GM19035 (cell line): ENCODE data around the gene ZC3H12C.
"Not testable (repeated sequence)": the region's sequence is repeated elsewhere in the genome, so short reads cannot be mapped to it uniquely, and the experiment has no call there.

Source experiments
- ATAC-seq: cut with Tn5 transposase; IDR thresholded peaks from one replicate; pipeline ENCODE4 v1.9.1; 2021; ENCODE audit not compliant: unreplicated experiment

ZC3H12C gene

DNA sequence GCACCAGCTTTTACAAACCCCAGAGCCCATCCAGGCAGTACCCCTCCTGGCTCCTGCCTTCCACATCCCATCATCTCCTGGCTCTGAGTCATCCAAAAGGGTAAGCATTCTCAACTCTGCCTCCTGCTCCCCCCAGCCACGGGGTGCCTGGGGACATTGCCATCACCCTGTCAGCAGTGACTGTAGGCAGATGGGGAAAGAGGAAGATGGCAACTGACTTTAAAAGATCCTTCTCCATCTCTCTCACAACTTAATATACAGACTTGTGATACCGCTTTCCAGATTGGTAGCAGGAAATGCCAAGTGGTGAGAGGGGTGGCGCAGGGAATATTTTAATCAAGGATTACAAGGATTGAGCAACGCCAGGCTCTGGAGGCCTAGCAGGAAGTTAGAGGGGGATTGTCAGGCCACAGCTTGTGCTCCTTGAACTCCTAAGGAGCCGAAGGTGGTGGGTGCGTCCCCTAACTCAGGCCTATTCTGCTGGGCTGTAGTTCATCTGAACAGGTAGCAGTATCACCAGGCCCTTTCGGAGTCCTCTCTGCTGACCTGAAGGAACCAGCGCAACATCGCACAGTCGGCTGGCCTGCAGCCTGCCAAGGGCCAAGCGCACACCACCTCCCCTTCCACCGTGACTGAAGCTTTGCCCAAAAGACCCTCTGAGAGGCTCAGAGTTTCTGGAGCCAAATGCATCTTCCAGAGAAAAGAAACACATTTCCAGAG, 83.3 kb downstream of the ZC3H12C start:
- no peak for ATAC-seq

DNA sequence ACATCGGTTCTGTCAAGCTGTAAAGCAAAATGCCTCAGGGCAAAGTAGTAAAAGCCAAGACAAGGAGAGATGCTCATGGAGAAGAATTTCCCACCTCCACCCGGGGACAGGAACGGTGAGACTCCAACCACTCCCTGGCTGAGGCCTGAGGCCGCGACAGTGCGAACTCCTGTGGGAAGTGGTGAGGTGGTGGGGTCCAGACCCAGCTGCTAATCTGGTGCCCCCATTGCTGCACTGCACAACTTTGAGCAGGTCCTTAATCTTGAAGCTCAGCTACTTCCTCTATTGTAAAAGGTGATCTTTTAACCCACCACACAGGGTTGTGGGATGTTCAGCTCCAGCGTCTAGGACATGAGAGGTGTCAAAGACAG, 83.9 kb downstream of the ZC3H12C start:
- ATAC-seq = no peak

DNA sequence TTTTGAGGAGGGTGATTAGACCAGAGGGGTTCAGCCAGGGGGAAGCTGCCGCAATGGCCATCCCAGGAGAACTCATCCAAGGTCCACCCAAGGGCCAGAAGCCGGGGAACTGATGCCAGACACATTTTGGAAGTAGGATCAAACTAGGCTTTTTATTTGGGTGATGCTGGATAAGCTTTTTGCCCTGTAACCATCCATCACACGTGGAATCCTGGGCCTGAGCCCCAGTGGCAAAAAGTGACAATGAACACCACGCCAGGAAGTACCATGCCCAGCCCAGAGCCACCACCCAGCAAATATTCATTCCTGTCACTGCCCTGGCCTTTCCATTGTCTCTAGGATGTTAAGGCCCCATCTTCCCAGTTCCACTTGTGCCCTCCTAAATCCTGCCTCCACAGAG, 85.9 kb downstream of the ZC3H12C start:
- no peak for ATAC-seq

DNA sequence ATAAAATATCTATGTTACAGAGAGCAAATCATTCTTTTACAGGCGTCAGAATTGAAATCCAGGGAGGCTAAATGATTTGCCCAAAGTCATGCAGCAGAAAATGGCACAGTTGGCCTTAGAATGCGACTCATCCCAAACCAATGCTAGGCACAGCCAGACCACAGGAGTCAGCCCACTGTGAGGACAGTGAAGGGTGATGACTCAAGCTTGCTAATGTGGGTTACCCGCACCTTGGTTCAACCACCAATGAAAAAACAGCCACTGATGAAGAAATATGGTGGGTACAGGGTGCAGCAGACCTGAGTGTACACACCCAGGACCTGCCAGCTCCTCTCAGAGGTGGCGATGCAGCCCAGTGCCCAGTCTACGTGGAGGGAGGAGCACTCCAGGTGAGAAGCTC, 89.7 kb downstream of the ZC3H12C start:
- no peak for ATAC-seq

DNA sequence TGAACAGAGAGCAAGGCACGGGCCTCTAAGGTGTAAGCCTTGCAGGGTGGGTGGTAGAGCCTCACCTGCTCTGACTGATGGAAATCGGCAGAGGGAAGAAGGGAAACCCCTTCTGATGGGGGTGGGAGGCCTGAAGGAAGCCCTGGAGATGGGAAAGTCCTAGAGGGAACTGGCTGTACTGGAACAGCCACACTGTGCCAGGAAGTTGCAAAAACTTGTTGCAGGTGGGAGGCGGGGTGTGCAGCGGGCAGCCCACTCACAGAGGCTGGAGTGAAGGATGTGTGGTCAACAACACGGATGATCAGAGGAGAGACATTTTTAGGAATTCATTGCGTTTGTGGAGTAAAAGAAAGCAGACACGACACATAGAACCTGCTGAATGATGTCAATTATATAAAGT, 91.3 kb downstream of the ZC3H12C start:
- no peak for ATAC-seq

DNA sequence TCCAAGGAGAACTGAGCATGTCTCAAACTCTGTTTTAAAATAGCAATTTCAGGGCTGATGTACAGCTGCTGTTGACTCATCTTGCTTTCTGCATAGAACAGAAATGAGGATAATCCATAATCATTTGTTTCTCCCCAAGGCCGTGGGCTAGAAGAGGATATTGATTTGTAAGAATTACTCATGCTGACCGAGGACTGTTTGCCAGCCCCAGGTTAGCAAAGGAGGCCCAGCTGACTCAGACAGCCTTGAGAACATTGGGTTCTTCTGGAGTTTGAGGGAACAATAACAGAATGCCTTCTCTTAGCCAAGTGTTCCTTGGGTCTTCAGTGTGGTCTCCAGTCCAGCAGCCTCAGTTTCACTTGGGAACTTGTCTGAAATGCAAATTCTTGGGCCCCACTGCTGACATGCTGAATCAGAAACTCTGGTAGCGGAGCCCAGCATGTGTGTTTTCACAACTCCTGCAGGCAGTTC, 92.0 kb downstream of the ZC3H12C start:
- ATAC-seq = no peak

DNA sequence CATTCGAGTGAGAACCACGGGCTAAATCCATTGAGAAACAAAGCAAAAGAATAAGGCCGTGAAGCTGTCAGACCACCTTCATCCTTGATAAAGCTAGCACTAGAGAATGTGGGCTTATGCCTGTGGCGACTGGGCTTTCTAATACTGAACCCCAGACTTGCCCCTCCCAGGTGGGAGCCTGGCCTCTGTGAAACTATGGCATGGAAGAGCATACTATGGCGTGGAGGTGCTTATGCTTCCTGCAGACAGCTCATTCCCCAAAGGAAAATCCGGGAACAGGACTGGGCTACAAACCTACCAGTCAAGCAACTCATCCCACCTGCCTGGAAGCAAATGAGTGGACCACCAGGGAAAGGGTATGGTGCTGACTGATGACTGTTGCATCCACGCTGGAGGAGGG, 92.4 kb downstream of the ZC3H12C start:
- ATAC-seq = no peak

DNA sequence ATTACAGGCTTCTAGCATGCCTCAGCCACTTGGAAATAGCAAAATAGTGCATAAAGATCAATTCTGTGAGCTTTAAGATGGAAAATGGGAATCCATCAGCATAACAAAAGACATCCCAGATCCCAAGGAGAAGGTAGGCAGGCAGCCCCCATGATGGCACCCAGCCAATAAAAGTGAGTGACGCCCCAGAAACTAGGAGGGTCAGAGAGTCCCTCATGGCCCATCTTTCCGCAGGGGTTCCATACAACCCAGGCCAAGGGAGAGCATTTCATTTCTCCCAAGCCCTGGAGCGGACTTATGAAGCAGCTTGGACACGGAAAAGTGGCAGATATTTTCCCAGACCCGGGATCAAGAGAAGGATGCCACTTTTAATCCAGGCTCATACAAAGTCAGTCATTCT, 93.3 kb downstream of the ZC3H12C start:
- ATAC-seq = no peak

DNA sequence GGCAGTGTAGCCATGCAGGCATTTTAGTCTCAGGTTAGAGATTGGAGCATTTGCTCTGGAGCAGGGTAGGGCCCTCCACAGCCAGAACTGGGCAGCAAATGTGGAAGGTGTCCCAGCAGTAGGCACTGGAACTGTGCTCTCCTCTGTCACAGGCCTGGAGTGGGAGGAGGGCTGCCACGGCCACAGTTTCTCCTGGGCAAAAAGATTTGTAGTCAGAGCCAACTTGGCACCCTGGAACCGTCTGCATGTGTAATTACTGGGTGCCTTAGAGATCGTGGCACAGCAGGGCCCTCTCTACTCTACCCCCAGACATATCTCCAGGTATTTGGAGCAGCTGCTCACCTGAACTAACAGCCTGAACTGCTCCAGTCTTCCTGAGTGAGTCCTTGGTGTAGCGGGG, 93.7 kb downstream of the ZC3H12C start:
- ATAC-seq = no peak

DNA sequence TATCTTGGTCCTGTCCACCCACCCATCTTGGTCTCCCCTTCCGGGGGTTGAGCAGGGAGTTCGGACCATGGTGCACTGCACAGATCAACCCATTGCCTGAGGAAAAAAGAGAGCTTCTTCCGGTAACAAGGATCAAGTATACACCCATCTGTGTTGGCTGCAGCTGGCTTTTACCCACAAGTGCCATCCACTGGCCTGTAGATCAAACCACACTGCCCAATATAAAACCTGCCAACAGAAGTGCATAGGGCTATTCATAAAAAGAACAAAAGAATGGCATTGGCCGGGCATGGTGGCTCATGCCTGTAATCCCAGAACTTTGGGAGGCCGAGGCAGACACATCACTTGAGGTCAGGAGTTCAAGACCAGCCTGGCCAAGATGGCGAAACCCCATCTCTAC, 94.5 kb downstream of the ZC3H12C start:
- no peak for ATAC-seq

DNA sequence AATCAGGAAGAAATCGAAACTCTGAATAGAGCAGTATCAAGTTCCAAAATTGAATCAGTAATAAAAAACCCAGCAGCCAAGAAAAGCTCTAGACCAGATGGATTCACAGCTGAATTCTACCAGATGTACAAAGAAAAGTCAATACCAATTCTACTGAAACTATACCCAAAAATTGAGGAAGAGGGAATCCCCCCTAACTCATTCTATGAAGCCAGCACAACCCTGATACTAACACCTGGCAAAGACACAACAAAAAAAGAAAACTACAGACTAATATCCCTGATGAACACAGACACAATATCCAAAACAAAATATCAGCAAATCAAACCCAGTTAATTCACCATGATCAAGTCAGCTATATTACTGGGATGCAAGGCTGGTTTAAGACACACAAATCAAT, 97.7 kb downstream of the ZC3H12C start:
- ATAC-seq = no peak

DNA sequence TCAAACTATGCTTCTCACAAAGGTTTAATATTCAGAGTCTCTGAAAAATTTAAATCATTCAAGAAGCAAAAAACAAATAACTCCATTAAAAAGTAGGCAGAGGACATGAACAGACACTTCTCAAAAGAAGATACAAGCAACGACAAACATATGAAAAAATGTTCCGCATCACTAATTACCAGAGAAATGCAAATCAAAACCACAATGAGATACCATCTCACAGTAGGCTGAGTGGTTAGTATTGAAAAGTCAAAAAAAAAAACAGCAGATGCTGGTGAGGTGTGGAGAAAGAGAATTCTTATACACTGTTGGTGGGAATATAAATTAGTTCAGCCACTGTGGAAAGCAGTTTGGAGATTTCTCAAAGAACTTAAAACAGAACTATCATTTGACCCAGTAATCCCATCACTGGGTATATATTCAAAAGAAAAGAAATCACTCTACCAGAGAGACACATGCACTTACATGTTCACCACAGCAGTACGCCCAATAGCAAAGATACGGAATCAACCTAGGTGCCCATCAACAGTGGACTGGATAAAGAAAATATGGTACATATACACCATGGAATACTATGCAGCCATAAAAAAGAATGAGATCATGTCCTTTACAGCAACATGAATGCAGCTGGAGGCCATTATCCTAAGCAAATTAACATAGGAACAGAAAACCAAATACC, 99.6 kb downstream of the ZC3H12C start:
- ATAC-seq = not testable (repeated sequence)

DNA sequence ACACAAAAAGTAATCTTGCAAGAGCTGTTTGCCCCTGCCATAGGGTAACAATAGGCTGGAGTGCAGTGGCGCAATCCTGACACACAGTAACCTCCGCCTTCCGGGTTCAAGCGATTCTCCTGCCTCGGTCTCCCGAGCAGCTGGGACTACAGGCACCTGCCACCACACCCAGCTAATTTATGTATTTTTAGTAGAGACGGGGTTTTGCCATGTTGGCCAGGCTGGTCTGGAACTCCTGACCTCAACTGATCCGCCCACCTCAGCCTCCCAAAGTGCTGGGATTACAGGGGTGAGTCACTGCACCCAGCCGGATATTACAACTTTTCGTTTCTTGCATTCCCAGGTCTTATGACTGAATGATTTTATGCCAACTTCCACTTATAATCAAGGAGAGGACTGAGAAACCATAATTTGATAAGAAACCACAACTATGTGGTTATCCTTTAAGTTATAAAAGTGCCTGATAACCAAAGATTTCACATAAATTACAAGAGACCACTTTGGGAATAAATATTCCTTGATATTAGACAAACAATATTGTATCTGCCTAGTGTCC, 101.1 kb downstream of the ZC3H12C start:
- not testable (repeated sequence) for ATAC-seq

DNA sequence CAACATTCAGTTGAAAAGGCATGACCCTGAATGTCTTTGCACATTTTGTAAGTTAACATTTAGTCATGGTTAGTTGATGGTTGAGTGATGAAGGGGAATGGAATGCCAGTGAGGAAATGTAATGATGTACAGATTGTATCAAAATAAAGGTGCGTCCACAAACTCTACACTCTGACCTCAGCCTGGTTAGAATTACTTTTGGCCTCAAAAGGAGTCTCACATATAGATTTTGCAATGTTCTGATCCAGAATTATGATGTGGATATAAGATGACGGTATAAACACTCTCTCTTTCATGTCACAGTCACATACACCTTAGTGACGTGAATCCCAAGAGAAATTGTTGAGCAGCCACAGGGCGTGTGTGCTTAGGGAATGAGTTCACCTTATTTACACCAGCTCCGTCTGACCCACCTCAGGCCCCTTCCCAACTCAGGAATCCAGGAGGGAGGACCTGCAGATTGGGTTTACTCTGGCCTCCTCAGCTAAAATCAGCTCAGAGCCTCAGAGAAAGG, 103.1 kb downstream of the ZC3H12C start:
- no peak for ATAC-seq

DNA sequence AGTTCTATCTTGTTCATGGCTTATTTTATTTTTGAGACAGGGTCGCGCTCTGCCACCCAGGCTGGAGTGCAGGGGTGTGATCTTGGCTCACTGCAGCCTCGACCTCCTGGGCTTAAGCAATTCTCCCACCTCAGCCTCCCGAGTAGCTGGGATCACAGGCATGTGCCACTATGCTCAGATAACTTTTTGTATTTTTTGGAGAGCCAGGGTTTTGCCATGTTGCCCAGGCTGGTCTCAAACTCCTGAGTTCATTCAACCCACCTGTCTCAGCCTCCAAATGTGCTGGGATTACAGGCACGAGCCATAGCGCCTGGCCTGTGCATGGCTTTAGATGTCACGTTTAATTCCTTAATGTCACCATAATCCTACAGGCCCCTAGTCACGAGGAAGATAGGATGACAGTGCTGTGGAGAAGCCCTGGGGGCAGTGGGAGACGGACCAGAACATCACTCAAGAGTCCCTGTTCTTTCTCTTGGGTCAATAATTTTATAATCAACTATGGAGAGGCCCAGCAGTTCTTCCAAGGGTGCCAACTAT, 103.8 kb downstream of the ZC3H12C start:
- no peak for ATAC-seq

DNA sequence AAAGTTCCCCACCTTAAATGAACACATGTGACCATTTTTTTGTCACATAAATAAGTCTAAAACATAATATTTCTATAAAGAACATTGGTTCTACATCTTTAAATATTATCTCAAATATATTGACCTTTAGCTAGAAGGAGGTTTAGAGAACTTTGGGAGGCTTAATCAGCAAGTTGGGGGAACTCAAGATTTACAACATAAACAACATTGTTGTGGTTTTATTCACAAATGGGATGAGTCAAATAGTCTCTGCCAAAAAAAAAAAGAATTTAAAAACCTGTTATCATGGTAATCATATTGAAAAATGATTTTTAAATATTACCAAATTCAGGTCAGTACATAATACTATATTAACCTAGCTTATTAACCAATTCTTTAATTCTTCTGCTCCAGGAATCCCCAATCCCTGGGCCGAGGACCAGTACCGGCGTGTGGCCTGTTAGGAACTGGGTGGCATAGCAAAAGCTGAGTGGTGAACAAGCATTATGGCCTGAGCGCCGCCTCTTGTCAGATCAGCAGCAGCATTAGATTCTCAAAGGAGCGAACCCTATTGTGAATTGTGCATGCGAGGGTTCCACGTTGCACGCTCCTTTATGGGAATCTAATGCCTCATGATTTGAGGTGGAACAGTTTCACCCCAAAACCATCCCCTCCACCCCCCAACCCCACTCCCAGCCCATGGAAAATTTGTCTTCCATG, 105.0 kb downstream of the ZC3H12C start:
- ATAC-seq = no peak

DNA sequence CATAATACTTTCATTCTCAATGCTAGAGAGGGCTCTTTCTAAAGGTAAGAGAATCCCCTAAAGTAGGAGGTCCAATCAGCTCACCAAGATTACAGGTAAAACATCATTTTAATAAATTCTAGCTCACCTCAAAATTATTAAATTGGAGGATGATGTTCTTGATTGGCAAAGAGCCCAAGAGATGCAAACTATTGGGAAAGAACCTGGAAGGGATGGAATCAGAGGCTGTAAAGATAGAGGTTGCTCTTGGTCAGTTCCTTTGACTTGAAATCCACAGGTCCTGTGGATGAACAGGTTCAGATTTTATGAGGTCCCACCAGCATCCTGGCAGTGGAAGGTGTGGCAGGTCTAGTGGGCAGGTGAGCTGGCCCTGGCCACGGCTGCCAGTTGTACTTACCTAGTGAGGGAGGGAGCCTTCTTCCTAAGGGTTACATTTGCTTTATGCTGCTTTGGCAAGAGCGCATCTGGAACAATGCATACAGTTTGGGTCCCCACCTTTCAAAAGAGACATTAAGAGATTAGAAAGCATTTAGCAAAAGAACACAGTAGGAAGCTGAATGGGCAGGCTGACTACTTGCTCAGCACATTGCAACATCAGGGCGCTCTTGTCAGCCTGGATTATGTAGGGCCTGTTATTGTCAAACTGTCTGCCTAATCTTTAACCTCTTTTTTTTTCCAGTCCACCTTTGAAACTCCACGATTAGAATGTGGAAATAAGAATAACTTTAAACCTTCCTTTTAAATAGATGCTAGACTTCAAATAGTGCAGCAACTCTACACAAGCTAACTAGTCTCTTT, 106.2 kb downstream of the ZC3H12C start:
- no peak for ATAC-seq

DNA sequence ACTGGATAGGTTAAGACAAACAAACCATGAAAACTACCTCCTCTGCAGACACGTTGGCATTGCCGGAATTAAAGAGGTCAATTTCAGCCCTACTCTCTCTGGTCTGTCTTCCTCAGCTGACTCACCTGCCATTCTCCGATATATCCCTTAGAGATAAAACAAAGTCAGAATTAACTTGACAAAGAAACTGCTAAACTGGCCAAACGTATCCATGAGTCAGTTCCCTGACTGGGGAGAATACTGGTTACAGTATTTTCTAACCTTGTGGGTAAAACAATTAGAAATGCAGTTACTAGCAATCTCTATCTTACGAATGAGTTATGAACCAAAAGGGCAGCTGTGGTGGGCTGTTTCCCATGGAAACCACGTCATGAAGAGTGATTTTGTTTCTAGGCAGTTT, 107.0 kb downstream of the ZC3H12C start:
- no peak for ATAC-seq

DNA sequence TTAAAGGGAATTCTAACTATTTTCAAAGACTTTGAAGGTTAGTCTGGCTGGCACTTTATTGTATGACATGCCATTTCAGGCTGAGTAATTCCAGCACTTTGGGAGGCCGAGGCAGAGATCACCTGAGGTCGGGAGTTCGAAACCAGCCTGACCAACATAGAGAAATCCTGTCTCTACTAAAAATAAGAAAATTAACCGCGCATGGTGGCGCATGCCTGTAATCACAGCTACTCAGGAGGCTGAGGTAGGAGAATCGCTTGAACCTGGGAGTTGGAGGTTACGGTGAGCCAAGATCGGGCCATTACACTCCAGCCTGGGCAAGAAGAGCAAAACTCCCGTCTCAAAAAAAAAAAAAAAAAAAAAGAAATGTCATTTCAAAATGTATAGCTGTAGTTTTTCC, 107.6 kb downstream of the ZC3H12C start:
- ATAC-seq = no peak

DNA sequence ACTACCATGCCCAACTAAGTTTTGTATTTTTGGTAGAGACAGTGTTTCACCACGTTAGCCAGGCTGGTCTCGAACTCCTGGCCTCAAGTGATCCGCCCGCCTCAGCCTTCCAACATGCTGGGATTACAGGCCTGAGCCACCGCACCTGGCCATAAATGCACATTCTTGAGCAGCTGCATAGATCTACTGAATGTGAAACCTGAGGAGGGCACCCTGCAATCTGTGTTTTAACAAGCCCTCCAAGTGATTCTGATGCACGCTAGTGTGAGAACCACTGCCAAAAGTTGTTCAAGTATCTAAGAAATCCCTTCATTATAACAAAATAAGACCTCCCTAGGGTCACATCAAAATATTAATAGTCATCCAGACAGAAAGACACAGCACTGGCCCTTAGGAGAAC, 113.9 kb downstream of the ZC3H12C start:
- no peak for ATAC-seq
